Tibial nerve (tissue), 4 donors: ENCODE data around the gene NSD2.

Experiments
- CTCF ChIP-seq, 5 experiments: fragments of 200-600 bp in 3 of 5; fragments of 450-650 bp in 2 of 5; sonication (generic) in 3 of 5; IDR thresholded peaks; one replicate each; pipeline ENCODE4 v1.5.1; 2016 to 2019; ENCODE audit warnings: antibody characterized with exemption in 5 of 5, mild to moderate bottlenecking in 3 of 5, moderate library complexity in 2 of 5
- EP300 ChIP-seq, 2 donors: sonication (generic); formaldehyde crosslinking; IDR thresholded peaks; one replicate each; pipeline ENCODE4 v1.6.1; 2017; ENCODE audit warnings: antibody characterized with exemption in 2 of 2, mild to moderate bottlenecking in 1 of 2
- POLR2A ChIP-seq, 2 donors: fragments of 450-650 bp; IDR thresholded peaks; one replicate each; pipeline ENCODE4 v1.6.1; 2017; ENCODE audit warnings: antibody characterized with exemption in 2 of 2, mild to moderate bottlenecking in 2 of 2, moderate library complexity in 2 of 2

GRCh38 chr4:1836650-1837049 is 34.5 kb upstream of the NSD2 start:
- no peak for TF ChIP-seq CTCF (IDR thresholded peaks at IDR 0.05)
- no peak for TF ChIP-seq POLR2A (IDR thresholded peaks at IDR 0.05)
- TF ChIP-seq EP300 (IDR thresholded peaks at IDR 0.05) = no peak
